ENCODE measurements around the gene PRSS2. TPM values are rescaled to one million over a fixed set of nuclear protein-coding genes. Genes with fewer than 3 reads are reported as not detected.

PRSS2 gene
- polyA plus RNA-seq, 3 donors, result not detected

DNA sequence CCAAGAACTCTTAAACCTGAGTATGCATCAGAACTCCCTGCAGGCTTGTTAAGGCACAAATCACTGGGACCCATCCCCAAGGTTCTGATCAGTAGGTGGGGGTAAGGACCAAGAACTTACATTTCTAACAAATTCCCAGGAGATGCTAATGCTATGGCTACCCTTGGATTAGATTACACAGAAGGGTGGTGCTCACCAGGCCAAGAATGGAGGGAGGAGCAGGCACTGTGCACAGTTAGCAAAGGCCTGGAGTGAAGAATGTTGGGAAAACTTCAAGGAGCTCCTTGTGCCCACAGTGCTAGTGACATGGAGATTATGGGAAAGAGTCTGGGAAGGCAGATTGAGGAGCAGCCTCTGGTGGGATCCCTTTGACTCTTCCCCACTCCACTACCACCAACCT is 1.9 kb downstream of the PRSS2 start:
- peaks cover 0 to 3% (median 0%) of the 10 kb centered on the region in 7 donors for H3K9me3 Mint-ChIP-seq
- intact Hi-C loops (cut with micrococcal nuclease), result no loop called here
- no peak overlapping the region for H3K27ac Mint-ChIP-seq

DNA sequence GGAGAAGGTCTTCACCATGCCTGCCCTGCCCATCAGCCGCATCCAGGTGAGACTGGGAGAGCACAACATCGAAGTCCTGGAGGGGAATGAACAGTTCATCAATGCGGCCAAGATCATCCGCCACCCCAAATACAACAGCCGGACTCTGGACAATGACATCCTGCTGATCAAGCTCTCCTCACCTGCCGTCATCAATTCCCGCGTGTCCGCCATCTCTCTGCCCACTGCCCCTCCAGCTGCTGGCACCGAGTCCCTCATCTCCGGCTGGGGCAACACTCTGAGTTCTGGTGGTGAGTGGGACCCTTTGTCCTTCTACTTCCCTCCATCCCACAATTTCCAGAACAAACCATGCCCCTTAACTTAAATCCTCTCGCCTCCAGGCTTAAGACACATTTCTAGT is 2.5 kb downstream of the PRSS2 start:
- Mint-ChIP-seq H3K4me1 (no peaks in the 10 kb centered on the region), H3K4me3 (no peak overlapping the region), H3K9me3 (peaks cover 0 to 3% (median 0%) of the 10 kb centered on the region in 7 donors), H3K36me3 (no peaks in the 10 kb centered on the region), H3K27me3 (ENCODE audit: low read depth in 3 of 3) (peaks cover 5 to 8% (median 5%) of the 10 kb centered on the region in 3 donors), H3K27ac (no peak overlapping the region)
- no peak overlapping the region for H3K4me2 ChIP-seq (replicated peaks; ENCODE audit: extremely low read depth, low read length, poor library complexity, severe bottlenecking)
- H3K36me3 ChIP-seq (replicated peaks in 1 of 2; ENCODE audit: control insufficient read depth in 1 of 2, insufficient read depth in 2 of 2, low read length in 2 of 2), result no peaks in the 10 kb centered on the region
- WGBS (ENCODE audit: insufficient coverage), result 81% methylated on average over 11 of the region's 12 CpGs
- H3K27me3 ChIP-seq (ENCODE audit: control insufficient read depth in 2 of 2, insufficient read depth in 2 of 2, low read length in 2 of 2), result no peaks in the 10 kb centered on the region
- no peak overlapping the region for H3K4me3 ChIP-seq (replicated peaks in 1 of 3; ENCODE audit: low read depth in 2 of 3, low read length in 3 of 3)
- H3K27ac ChIP-seq (ENCODE audit: low read depth in 1 of 2, low read length in 2 of 2), result no peak overlapping the region
- H3K9me3 ChIP-seq (replicated peaks in 1 of 2; ENCODE audit: control insufficient read depth in 1 of 2, insufficient read depth in 1 of 2, low read length in 2 of 2), result no peaks in the 10 kb centered on the region
- intact Hi-C loops (cut with micrococcal nuclease), result no loop called here
- DNase-seq, result no peak
- no peak overlapping the region for H3K9ac ChIP-seq (ENCODE audit: insufficient read depth, low read length, poor library complexity, severe bottlenecking)
- TF ChIP-seq, protein P1, sequence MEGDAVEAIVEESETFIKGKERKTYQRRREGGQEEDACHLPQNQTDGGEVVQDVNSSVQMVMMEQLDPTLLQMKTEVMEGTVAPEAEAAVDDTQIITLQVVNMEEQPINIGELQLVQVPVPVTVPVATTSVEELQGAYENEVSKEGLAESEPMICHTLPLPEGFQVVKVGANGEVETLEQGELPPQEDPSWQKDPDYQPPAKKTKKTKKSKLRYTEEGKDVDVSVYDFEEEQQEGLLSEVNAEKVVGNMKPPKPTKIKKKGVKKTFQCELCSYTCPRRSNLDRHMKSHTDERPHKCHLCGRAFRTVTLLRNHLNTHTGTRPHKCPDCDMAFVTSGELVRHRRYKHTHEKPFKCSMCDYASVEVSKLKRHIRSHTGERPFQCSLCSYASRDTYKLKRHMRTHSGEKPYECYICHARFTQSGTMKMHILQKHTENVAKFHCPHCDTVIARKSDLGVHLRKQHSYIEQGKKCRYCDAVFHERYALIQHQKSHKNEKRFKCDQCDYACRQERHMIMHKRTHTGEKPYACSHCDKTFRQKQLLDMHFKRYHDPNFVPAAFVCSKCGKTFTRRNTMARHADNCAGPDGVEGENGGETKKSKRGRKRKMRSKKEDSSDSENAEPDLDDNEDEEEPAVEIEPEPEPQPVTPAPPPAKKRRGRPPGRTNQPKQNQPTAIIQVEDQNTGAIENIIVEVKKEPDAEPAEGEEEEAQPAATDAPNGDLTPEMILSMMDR (IDR thresholded peaks at IDR 0.05), result no peak
- H2AFZ ChIP-seq (ENCODE audit: insufficient read depth, low read depth, low read length, poor library complexity, severe bottlenecking), result no peak overlapping the region
- no peaks in the 10 kb centered on the region for H3K4me1 ChIP-seq (ENCODE audit: control insufficient read depth in 1 of 2, insufficient read depth in 2 of 2, low read length in 2 of 2)
- no peaks in the 10 kb centered on the region for H4K20me1 ChIP-seq (ENCODE audit: insufficient read depth, low read length)
- no peaks in the 10 kb centered on the region for H3K79me2 ChIP-seq (ENCODE audit: insufficient read depth, low read length)

More for the DNA sequence above, 1.9 kb downstream of the PRSS2 start:
- no peaks in the 10 kb centered on the region for H3K4me1 Mint-ChIP-seq
- Histone ChIP-seq H3K27ac (ENCODE audit: low read depth in 1 of 2, low read length in 2 of 2) (no peak overlapping the region), H3K27me3 (ENCODE audit: control insufficient read depth in 2 of 2, insufficient read depth in 2 of 2, low read length in 2 of 2) (no peaks in the 10 kb centered on the region), H3K4me3 (replicated peaks in 1 of 3; ENCODE audit: low read depth in 2 of 3, low read length in 3 of 3) (no peak overlapping the region), H3K79me2 (ENCODE audit: insufficient read depth, low read length) (no peaks in the 10 kb centered on the region), H3K36me3 (replicated peaks in 1 of 2; ENCODE audit: control insufficient read depth in 1 of 2, insufficient read depth in 2 of 2, low read length in 2 of 2) (no peaks in the 10 kb centered on the region), H3K9ac (ENCODE audit: insufficient read depth, low read length, poor library complexity, severe bottlenecking) (no peak overlapping the region), H4K20me1 (ENCODE audit: insufficient read depth, low read length) (no peaks in the 10 kb centered on the region), H3K9me3 (replicated peaks in 1 of 2; ENCODE audit: control insufficient read depth in 1 of 2, insufficient read depth in 1 of 2, low read length in 2 of 2) (no peaks in the 10 kb centered on the region), H3K4me1 (ENCODE audit: control insufficient read depth in 1 of 2, insufficient read depth in 2 of 2, low read length in 2 of 2) (no peaks in the 10 kb centered on the region), H2AFZ (ENCODE audit: insufficient read depth, low read depth, low read length, poor library complexity, severe bottlenecking) (no peak overlapping the region), H3K4me2 (replicated peaks; ENCODE audit: extremely low read depth, low read length, poor library complexity, severe bottlenecking) (no peak overlapping the region)
- peaks cover 5 to 8% (median 5%) of the 10 kb centered on the region in 3 donors for H3K27me3 Mint-ChIP-seq (ENCODE audit: low read depth in 3 of 3)
- no peak for DNase-seq
- H3K36me3 Mint-ChIP-seq, result no peaks in the 10 kb centered on the region
- TF ChIP-seq, protein P1 (IDR thresholded peaks at IDR 0.05), result no peak
- H3K4me3 Mint-ChIP-seq, result no peak overlapping the region
